Type B pancreatic cell (in vitro differentiated cells): ENCODE results near the gene PKD1. TPM values are rescaled to one million over a fixed set of nuclear protein-coding genes. Genes with fewer than 3 reads are reported as not detected.

Experiments used
- DNase-seq: peaks from one replicate; pipeline ENCODE4 v3.0.0; 2021; ENCODE audit warnings: mixed read lengths; ENCODE audit not compliant: unreplicated experiment; ENCODE audit errors: extremely low spot score
- H3K27ac Mint-ChIP-seq: 2 replicates; pipeline ENCODE4 v1.8.0; 2021; ENCODE audit warnings: mild to moderate bottlenecking, mixed read lengths
- H3K27me3 Mint-ChIP-seq: 2 replicates; pipeline ENCODE4 v1.8.0; 2021; ENCODE audit warnings: mixed read lengths
- H3K36me3 Mint-ChIP-seq: 2 replicates; pipeline ENCODE4 v1.8.0; 2021; ENCODE audit warnings: mixed read lengths
- H3K4me1 Mint-ChIP-seq: one replicate; pipeline ENCODE4 v1.8.0; 2021; ENCODE audit warnings: mixed read lengths; ENCODE audit not compliant: unreplicated experiment
- H3K4me3 Mint-ChIP-seq: 2 replicates; pipeline ENCODE4 v1.8.0; 2021; ENCODE audit warnings: mild to moderate bottlenecking, mixed read lengths
- H3K9me3 Mint-ChIP-seq: 2 replicates; pipeline ENCODE4 v1.8.0; 2021; ENCODE audit warnings: mixed read lengths
- CTCF ChIP-seq: fragments of 200-600 bp; sonication (generic); conservative IDR thresholded peaks from 2 replicates; pipeline ENCODE4 v1.5.0; 2021; ENCODE audit warnings: antibody characterized with exemption, mild to moderate bottlenecking
- total RNA-seq: library from RNA; stranded (reverse); gene quantifications from 2 replicates; pipeline ENCODE4 v1.2.1, GENCODE V29; 2021; ENCODE audit warnings: low replicate concordance

Gene PKD1
- total RNA-seq, 1 donor from 2014 or later = 131 TPM

GRCh38 chr16:2053211-2053610 is 82.5 kb downstream of the PKD1 start:
- DNase-seq = no peak
- no peak for TF ChIP-seq CTCF
- H3K36me3 Mint-ChIP-seq = no peaks in the 10 kb centered on the region
- no peaks in the 10 kb centered on the region for H3K9me3 Mint-ChIP-seq
- H3K27ac Mint-ChIP-seq = no peak overlapping the region
- no peak overlapping the region for H3K4me3 Mint-ChIP-seq
- peaks cover 5% of the 10 kb centered on the region for H3K4me1 Mint-ChIP-seq
- no peaks in the 10 kb centered on the region for H3K27me3 Mint-ChIP-seq

GRCh38 chr16:2048116-2048543 is 87.6 kb downstream of the PKD1 start:
- no peak for DNase-seq
- peaks cover 12% of the 10 kb centered on the region for H3K4me1 Mint-ChIP-seq
- H3K9me3 Mint-ChIP-seq = no peaks in the 10 kb centered on the region
- peak overlapping the region; percentile 65 for H3K27ac Mint-ChIP-seq
- H3K27me3 Mint-ChIP-seq = no peaks in the 10 kb centered on the region
- peak overlapping the region; percentile 91 for H3K4me3 Mint-ChIP-seq
- no peak for TF ChIP-seq CTCF
- H3K36me3 Mint-ChIP-seq = peaks cover 3% of the 10 kb centered on the region

- no peaks in the 10 kb centered on the region for H3K9me3 Mint-ChIP-seq
- H3K4me1 Mint-ChIP-seq = peaks cover 15% of the 10 kb centered on the region
- H3K27me3 Mint-ChIP-seq = no peaks in the 10 kb centered on the region
- peaks cover 3% of the 10 kb centered on the region for H3K36me3 Mint-ChIP-seq
- peak; percentile 42 for TF ChIP-seq CTCF
- peak within 1 kb of the TSS; percentile 93 for H3K4me3 Mint-ChIP-seq
- peak; percentile 98 for DNase-seq
- peak within 1 kb of the TSS; percentile 79 for H3K27ac Mint-ChIP-seq
These were observed 88.2 kb downstream of the PKD1 start, which contains the start of the genes NTHL1 and TSC2 for GRCh38 chr16:2047330-2048115. NTHL1 (minus strand) TSS chr16:2047834; CDS start chr16:2047823, 11 bp downstream. TSC2 (plus strand) TSS chr16:2047985; CDS start chr16:2048616, 631 bp downstream.

GRCh38 chr16:2046893-2047329 is 88.8 kb downstream of the PKD1 start:
- TF ChIP-seq CTCF = no peak
- peaks cover 15% of the 10 kb centered on the region for H3K4me1 Mint-ChIP-seq
- peak overlapping the region; percentile 79 for H3K27ac Mint-ChIP-seq
- H3K4me3 Mint-ChIP-seq = peak overlapping the region; percentile 93
- H3K9me3 Mint-ChIP-seq = no peaks in the 10 kb centered on the region
- no peak for DNase-seq
- H3K27me3 Mint-ChIP-seq = no peaks in the 10 kb centered on the region
- H3K36me3 Mint-ChIP-seq = peaks cover 3% of the 10 kb centered on the region

GRCh38 chr16:2045965-2046892 is 89.5 kb downstream of the PKD1 start:
- Mint-ChIP-seq H3K27ac (no peak overlapping the region), H3K4me3 (peak overlapping the region; percentile 93), H3K9me3 (no peaks in the 10 kb centered on the region), H3K4me1 (peaks cover 15% of the 10 kb centered on the region), H3K36me3 (peaks cover 3% of the 10 kb centered on the region), H3K27me3 (no peaks in the 10 kb centered on the region)
- no peak for DNase-seq
- TF ChIP-seq CTCF = no peak
